Measurements from ENCODE around the gene ABCB8. TPM values are rescaled to one million over a fixed set of nuclear protein-coding genes. Genes with fewer than 3 reads are reported as not detected.

Gene ABCB8
- total and polyA plus RNA-seq, 2 of the 4 experiments (the other 2 are of a cell fraction), result 16.3 to 26.8 TPM

- Histone ChIP-seq H3K79me1 (ENCODE audit: low read depth in 1 of 2, low read length in 2 of 2) (peaks cover 0 to 5% of the 10 kb centered on the region in 2 experiments; a peak in 1 of 4 replicates), H3K4me2 (ENCODE audit: low read depth, low read length) (no peak overlapping the region), H3K36me3 (ENCODE audit: control insufficient read depth, insufficient read depth, low read length) (peaks cover 12% of the 10 kb centered on the region; the same call in 1 of the 2 replicates), H4K5ac (ENCODE audit: low read depth, low read length) (no peak overlapping the region), H3K27ac (ENCODE audit: insufficient read depth, low read length) (no peak overlapping the region), H2BK20ac (ENCODE audit: low read depth, low read length) (no peak overlapping the region), H3K23ac (ENCODE audit: low read depth, low read length) (no peak overlapping the region), H3K18ac (ENCODE audit: low read depth, low read length) (no peak overlapping the region), H2BK15ac (ENCODE audit: low read depth, low read length) (no peak overlapping the region), H4K8ac (ENCODE audit: low read depth in 2 of 2, low read length in 2 of 2) (no peak overlapping the region), H3K9me3 (ENCODE audit: control insufficient read depth, insufficient read depth, low read length) (no peaks in the 10 kb centered on the region), H3K4me1 (ENCODE audit: control insufficient read depth, insufficient read depth, low read length) (peaks cover 19% of the 10 kb centered on the region), H3K4ac (ENCODE audit: low read depth, low read length) (no peak overlapping the region), H3K56ac (ENCODE audit: extremely low read depth, insufficient read depth, low read length) (no peak overlapping the region; the same call in 1 of the 2 replicates), H2AK9ac (replicated peaks; ENCODE audit: low read depth, low read length, poor library complexity) (no peak overlapping the region), H2AFZ (replicated peaks; ENCODE audit: low read length, poor library complexity) (no peak overlapping the region), H3K4me3 (ENCODE audit: insufficient read depth, low read depth, low read length) (no peak overlapping the region), H3K27me3 (ENCODE audit: control insufficient read depth, insufficient read depth, low read length) (no peaks in the 10 kb centered on the region), H2BK120ac (ENCODE audit: low read depth, low read length) (no peak overlapping the region), H2BK5ac (ENCODE audit: low read depth, low read length, poor library complexity, severe bottlenecking) (no peak overlapping the region), H2AK5ac (ENCODE audit: low read depth, low read length) (no peak overlapping the region), H4K20me1 (ENCODE audit: insufficient read depth, low read length) (peaks cover 20% of the 10 kb centered on the region), H4K91ac (ENCODE audit: insufficient read depth, low read depth, low read length) (no peak overlapping the region), H3K9ac (ENCODE audit: low read depth, low read length) (no peak overlapping the region), H3K14ac (replicated peaks; ENCODE audit: low read depth, low read length) (no peak overlapping the region), H3K9me1 (ENCODE audit: insufficient read depth, low read length) (peaks cover 15% of the 10 kb centered on the region)
- no TSS peak for BruUV-seq (replicated peaks)
- dilution Hi-C loops (cut with HindIII; ENCODE audit: low sequenced_read_pairs, unreplicated experiment), result no loop called here
- ChIA-PET CTCF (no interaction called here), POLR2A (ENCODE audit: unreplicated experiment) (no interaction called here)
- ATAC-seq (ENCODE audit: low read depth), result no peak
- TF ChIP-seq MAZ (IDR thresholded peaks at IDR 0.05; ENCODE audit: borderline replicate concordance, low read depth, low read length), result no peak
- TF ChIP-seq MXI1 (IDR thresholded peaks at IDR 0.05; ENCODE audit: borderline replicate concordance, low read depth, low read length), result no peak
- no peak for TF ChIP-seq CEBPB (IDR thresholded peaks at IDR 0.05; ENCODE audit: low read depth, low read length)
- TF ChIP-seq CHD1 (IDR thresholded peaks at IDR 0.05; ENCODE audit: low read depth, low read length), result no peak
- TF ChIP-seq POLR2A (IDR thresholded peaks at IDR 0.05; ENCODE audit: low read depth, low read length), result no peak
- TF ChIP-seq USF2 (IDR thresholded peaks at IDR 0.05; ENCODE audit: low read depth, low read length), result no peak
- TF ChIP-seq MAFK (IDR thresholded peaks at IDR 0.05; ENCODE audit: low read depth, low read length), result no peak
- no peak for TF ChIP-seq RCOR1 (IDR thresholded peaks at IDR 0.05; ENCODE audit: insufficient replicate concordance, low read length)
- TF ChIP-seq, protein P1, sequence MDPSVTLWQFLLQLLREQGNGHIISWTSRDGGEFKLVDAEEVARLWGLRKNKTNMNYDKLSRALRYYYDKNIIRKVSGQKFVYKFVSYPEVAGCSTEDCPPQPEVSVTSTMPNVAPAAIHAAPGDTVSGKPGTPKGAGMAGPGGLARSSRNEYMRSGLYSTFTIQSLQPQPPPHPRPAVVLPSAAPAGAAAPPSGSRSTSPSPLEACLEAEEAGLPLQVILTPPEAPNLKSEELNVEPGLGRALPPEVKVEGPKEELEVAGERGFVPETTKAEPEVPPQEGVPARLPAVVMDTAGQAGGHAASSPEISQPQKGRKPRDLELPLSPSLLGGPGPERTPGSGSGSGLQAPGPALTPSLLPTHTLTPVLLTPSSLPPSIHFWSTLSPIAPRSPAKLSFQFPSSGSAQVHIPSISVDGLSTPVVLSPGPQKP (IDR thresholded peaks at IDR 0.05; ENCODE audit: borderline replicate concordance, low read depth, low read length), result no peak
- in situ Hi-C loops (cut with MboI; ENCODE audit: low sequenced_read_pairs), result no loop called here
- intact Hi-C loops (cut with micrococcal nuclease), result no loop called here
- WGBS, 2 experiments (ENCODE audit: extremely low coverage in 2 of 2, insufficient read length in 1 of 2), result 97% methylated on average over 17 of the region's 20 CpGs; no CpG with 5 or more reads in 1 of the 2 experiments
- DNase-seq, result no peak
Observed at GRCh38 chr7:151043959-151044358, 15.7 kb downstream of the ABCB8 start.
